ENCODE measurements around the gene IGSF6. TPM values are rescaled to one million over a fixed set of nuclear protein-coding genes. Genes with fewer than 3 reads are reported as not detected.
A peak's percentile ranks its signal among the peaks of the same experiment; 100 is the strongest.

The IGSF6 gene
- total RNA-seq, 2 experiments from 2014 or later: 0.28 to 0.30 TPM

DNA sequence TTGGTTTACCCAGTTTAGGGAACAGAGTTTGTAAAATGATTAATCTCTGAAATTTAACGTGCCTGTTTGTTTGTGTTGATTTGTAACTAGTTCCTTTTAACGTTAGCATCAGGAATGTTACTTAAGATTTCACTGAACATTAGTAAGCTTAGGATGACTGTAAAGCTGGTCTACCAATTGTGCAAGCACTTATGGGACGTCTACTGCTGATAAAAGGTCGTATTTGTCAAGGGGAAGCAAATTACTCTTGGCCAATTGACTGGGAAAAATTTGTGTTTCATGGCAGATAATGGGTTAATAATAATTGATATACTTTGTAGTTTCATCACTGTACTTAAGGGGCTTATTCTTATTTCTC, 41.2 kb downstream of the IGSF6 start:
- H3K4me1 ChIP-seq (ENCODE audit: insufficient read depth, low read length, poor library complexity, severe bottlenecking): peaks cover 48% of the 10 kb centered on the region
- H3K4me2 ChIP-seq (ENCODE audit: low read length): peak overlapping the region; percentile 10; the same call in 1 of the 2 replicates
- H3K79me2 ChIP-seq (ENCODE audit: insufficient read depth, low read depth, low read length): peaks cover 81% of the 10 kb centered on the region
- no peaks in the 10 kb centered on the region for H3K9me3 ChIP-seq (ENCODE audit: low read length)
- intact Hi-C loops (cut with micrococcal nuclease; ENCODE audit: unreplicated experiment): no loop called here
- no peaks in the 10 kb centered on the region for H3K9me2 ChIP-seq (ENCODE audit: insufficient read depth, low read length)
- ChIA-PET POLR2A (interaction anchor here (0.8 to 1.5 kb wide), 3 partner anchors 14 to 16 kb away, joined by 3 to 4 read pairs (median 3); no protein-coding TSS in a partner anchor), CTCF (ENCODE audit: unreplicated experiment) (no interaction called here)
- H3K27ac ChIP-seq (ENCODE audit: low read depth, low read length, poor library complexity, severe bottlenecking): no peak overlapping the region
- no TSS peak for BruUV-seq (replicated peaks)
- H3K4me3 ChIP-seq (ENCODE audit: low read depth, low read length, poor library complexity, severe bottlenecking): no peak overlapping the region
- DNase-seq (ENCODE audit: low spot score): no peak
- TF ChIP-seq, protein P1, sequence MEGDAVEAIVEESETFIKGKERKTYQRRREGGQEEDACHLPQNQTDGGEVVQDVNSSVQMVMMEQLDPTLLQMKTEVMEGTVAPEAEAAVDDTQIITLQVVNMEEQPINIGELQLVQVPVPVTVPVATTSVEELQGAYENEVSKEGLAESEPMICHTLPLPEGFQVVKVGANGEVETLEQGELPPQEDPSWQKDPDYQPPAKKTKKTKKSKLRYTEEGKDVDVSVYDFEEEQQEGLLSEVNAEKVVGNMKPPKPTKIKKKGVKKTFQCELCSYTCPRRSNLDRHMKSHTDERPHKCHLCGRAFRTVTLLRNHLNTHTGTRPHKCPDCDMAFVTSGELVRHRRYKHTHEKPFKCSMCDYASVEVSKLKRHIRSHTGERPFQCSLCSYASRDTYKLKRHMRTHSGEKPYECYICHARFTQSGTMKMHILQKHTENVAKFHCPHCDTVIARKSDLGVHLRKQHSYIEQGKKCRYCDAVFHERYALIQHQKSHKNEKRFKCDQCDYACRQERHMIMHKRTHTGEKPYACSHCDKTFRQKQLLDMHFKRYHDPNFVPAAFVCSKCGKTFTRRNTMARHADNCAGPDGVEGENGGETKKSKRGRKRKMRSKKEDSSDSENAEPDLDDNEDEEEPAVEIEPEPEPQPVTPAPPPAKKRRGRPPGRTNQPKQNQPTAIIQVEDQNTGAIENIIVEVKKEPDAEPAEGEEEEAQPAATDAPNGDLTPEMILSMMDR (conservative IDR thresholded peaks at IDR 0.05; ENCODE audit: low read length): no peak
- no peak for TF ChIP-seq EZH2phosphoT487 (IDR thresholded peaks at IDR 0.05; ENCODE audit: borderline replicate concordance, low read depth, low read length)
- peaks cover 37% of the 10 kb centered on the region for H3K36me3 ChIP-seq (ENCODE audit: insufficient read depth, low read length)
- no peak overlapping the region for H2AFZ ChIP-seq (ENCODE audit: low read length)
- H4K20me1 ChIP-seq (ENCODE audit: insufficient read depth, low read length): peaks cover 31% of the 10 kb centered on the region; the same call in 1 of the 2 replicates

DNA sequence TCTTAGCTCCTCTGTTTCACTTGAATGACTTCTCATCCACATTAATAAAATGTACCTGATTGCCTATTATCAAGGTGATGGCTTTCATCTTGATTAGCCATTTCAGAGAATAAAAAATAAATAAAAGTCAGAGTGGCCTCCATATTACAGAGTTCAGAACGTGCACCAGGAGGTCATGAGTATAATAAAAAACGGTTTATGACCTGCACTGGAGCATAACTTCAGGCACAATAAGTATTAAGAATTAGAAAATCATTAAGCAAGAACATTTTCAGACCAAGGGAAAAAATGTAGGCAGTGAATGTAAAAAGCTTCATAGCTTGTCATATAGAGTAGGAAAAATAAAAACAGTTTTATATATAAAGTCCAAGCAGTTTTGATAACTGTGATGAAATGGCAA, 41.6 kb downstream of the IGSF6 start:
- H3K36me3 ChIP-seq (ENCODE audit: insufficient read depth, low read length): peaks cover 33% of the 10 kb centered on the region
- H2AFZ ChIP-seq (ENCODE audit: low read length): no peak overlapping the region
- TF ChIP-seq, protein P1 (conservative IDR thresholded peaks at IDR 0.05; ENCODE audit: low read length): no peak
- TF ChIP-seq EZH2phosphoT487 (IDR thresholded peaks at IDR 0.05; ENCODE audit: borderline replicate concordance, low read depth, low read length): no peak
- BruUV-seq (replicated peaks): no TSS peak
- peaks cover 83% of the 10 kb centered on the region for H3K79me2 ChIP-seq (ENCODE audit: insufficient read depth, low read depth, low read length)
- intact Hi-C loops (cut with micrococcal nuclease; ENCODE audit: unreplicated experiment): no loop called here
- no peaks in the 10 kb centered on the region for H3K9me2 ChIP-seq (ENCODE audit: insufficient read depth, low read length)
- CTCF ChIA-PET (ENCODE audit: unreplicated experiment): no interaction called here
- H3K9me3 ChIP-seq (ENCODE audit: low read length): no peaks in the 10 kb centered on the region
- H3K4me2 ChIP-seq (ENCODE audit: low read length): peak overlapping the region; percentile 10; the same call in 1 of the 2 replicates
- no peak overlapping the region for H3K4me3 ChIP-seq (ENCODE audit: low read depth, low read length, poor library complexity, severe bottlenecking)
- no peak overlapping the region for H3K27ac ChIP-seq (ENCODE audit: low read depth, low read length, poor library complexity, severe bottlenecking)
- no peak for DNase-seq (ENCODE audit: low spot score)
- H4K20me1 ChIP-seq (ENCODE audit: insufficient read depth, low read length): peaks cover 31% of the 10 kb centered on the region; the same call in 1 of the 2 replicates
- POLR2A ChIA-PET: interaction anchor here (0.8 to 1.5 kb wide), 3 partner anchors 13 to 16 kb away, joined by 3 to 4 read pairs (median 3); no protein-coding TSS in a partner anchor
- H3K4me1 ChIP-seq (ENCODE audit: insufficient read depth, low read length, poor library complexity, severe bottlenecking): peaks cover 44% of the 10 kb centered on the region

DNA sequence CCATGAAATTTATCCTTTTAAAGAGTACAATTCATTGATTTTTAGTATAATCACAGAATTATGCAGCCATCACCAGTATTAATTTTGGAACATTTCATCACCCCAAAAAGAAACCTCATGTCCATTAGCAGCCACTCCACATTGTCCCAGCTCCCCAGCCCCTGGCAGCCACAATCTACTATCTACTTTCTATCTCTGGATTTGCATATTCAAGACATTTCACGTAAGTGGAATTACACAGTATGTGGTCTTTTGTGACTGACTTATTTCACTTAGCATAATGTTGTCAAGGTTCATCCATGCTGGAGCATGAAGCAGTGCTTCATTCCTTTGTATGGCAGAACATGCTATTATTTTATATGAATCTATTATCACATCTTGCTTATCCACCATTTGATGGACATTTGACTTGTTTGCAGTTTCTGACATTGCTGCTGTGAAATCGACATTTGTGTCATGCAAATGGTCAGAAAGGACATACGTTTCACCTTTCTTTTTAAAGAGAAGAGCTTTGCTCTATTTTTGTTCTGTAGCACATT, 42.3 kb downstream of the IGSF6 start:
- POLR2A ChIA-PET: no interaction called here

More for the DNA sequence above, 42.3 kb downstream of the IGSF6 start:
- peaks cover 29% of the 10 kb centered on the region for H3K36me3 ChIP-seq (ENCODE audit: insufficient read depth, low read length)
- peaks cover 31% of the 10 kb centered on the region; the same call in 1 of the 2 replicates for H4K20me1 ChIP-seq (ENCODE audit: insufficient read depth, low read length)
- H3K9me2 ChIP-seq (ENCODE audit: insufficient read depth, low read length): no peaks in the 10 kb centered on the region
- no peak overlapping the region for H3K27ac ChIP-seq (ENCODE audit: low read depth, low read length, poor library complexity, severe bottlenecking)
- no peak for TF ChIP-seq EZH2phosphoT487 (IDR thresholded peaks at IDR 0.05; ENCODE audit: borderline replicate concordance, low read depth, low read length)
- TF ChIP-seq, protein P1 (conservative IDR thresholded peaks at IDR 0.05; ENCODE audit: low read length): no peak
- no peak overlapping the region for H2AFZ ChIP-seq (ENCODE audit: low read length)
- CTCF ChIA-PET (ENCODE audit: unreplicated experiment): no interaction called here
- peaks cover 90% of the 10 kb centered on the region for H3K79me2 ChIP-seq (ENCODE audit: insufficient read depth, low read depth, low read length)
- no peaks in the 10 kb centered on the region for H3K9me3 ChIP-seq (ENCODE audit: low read length)
- BruUV-seq (replicated peaks): no TSS peak
- peaks cover 41% of the 10 kb centered on the region for H3K4me1 ChIP-seq (ENCODE audit: insufficient read depth, low read length, poor library complexity, severe bottlenecking)
- DNase-seq (ENCODE audit: low spot score): no peak
- H3K4me3 ChIP-seq (ENCODE audit: low read depth, low read length, poor library complexity, severe bottlenecking): no peak overlapping the region
- intact Hi-C loops (cut with micrococcal nuclease; ENCODE audit: unreplicated experiment): no loop called here
- peak overlapping the region; percentile 10 for H3K4me2 ChIP-seq (ENCODE audit: low read length)

All from OCI-LY7 (cell line).